ENCODE data around the gene UBAP1L.

GRCh38 chr15:65082303-65082953 lies 32.6 kb downstream of the UBAP1L start:
- TF ChIP-seq POLR2AphosphoS5 (IDR thresholded peaks at IDR 0.05; ENCODE audit: insufficient read depth, low read depth, low read length) (no peak), CTCF (IDR thresholded peaks at IDR 0.05; ENCODE audit: extremely low read depth in 1 of 2, insufficient read depth in 1 of 2, low read depth in 1 of 2, low read length in 2 of 2) (no peak)
